HG02885 (cell line): ENCODE results near the gene CKMT1A.
"Not testable (repeated sequence)": the region's sequence is repeated elsewhere in the genome, so short reads cannot be mapped to it uniquely, and the experiment has no call there.

ENCODE experiments used
- ATAC-seq: cut with Tn5 transposase; IDR thresholded peaks from one replicate; pipeline ENCODE4 v1.9.1; 2021; ENCODE audit warnings: mild to moderate bottlenecking; ENCODE audit not compliant: unreplicated experiment, poor library complexity

CKMT1A gene

DNA sequence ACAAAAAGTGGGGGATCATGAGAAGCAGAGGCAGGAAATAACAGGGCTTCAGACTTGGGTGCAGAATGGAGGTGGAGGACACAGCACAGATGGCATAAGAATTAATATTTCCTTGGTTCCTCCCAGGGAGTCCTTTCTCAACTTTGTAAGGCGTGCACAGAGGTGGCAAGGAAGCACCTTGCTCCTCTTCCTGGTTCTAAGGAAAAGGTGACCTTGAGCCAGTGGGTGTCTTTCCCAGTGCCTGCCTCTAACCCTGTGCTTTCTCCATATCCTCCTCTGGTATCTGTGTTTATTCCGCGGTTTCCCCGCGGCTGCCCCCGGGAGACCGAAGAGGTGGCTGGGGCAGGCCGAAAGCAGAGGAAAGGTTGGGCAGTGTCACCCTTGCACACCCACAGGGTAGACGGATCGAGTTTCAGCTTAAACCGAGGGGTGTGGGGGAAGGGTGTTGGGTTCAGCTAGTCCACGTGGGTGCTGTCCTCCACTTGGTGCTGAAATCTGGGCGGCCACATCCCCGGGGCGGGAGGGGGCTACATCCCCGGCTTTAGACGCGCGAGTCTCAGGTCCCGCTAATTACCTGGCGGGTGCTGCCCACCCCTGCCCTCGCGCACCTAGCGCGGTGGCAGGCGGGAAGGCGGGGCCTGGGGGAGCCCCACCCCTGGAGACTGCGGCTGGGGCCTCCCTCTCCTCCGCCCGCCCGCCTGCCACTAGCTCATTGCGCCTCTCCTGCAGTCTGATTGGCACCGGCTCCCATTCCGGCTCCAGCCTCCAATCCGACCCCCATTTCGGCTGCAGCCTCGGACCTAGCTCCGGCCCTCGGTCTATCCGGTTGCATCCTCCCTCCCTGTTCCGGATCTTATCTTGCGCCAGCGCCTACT is at the start of gene CKMT1A:
Gene CKMT1A, plus strand, starts transcription at position 712 of the 875 bp plus-strand sequence. CDS start 192 bp downstream, outside the sequence.
- ATAC-seq: not testable (repeated sequence)

DNA sequence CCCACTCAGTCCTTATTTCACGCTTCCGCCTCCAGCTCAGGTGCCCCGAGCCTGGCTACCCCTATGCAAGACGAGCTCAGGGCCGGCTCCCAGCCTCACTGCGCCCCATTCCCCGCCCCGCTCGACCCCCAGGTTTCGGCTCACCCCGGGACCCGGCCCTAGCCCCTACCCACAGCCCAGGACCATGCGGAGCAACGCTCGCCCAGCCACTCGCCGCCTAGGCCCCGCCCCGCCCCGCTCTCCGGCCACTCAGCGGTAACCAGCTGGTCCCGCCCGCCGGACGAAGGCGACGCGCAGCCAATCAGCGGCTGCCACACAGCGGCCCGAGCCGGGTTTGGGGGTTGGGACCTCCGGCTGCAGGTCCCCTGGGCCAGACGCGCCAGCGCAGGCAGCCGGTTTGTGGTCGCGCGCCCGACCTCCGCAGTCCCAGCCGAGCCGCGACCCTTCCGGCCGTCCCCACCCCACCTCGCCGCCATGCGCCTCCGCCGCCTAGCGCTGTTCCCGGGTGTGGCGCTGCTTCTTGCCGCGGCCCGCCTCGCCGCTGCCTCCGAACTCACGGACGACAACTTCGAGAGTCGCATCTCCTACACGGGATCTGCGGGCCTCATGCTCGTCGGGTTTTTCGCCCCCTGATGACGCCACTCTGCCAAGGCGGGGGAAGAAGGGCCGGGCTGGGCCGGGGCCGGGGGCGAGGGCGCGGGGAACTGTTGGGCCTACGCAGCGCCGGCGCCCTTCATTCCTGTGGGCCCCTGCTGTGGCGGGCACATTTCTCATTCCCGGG is 44.8 kb upstream of the CKMT1A start, which contains the start of gene CATSPER2:
Gene CATSPER2, minus strand, starts transcription at position 196 of the 781 bp plus-strand sequence. CDS start 783 bp downstream, outside the sequence.
- no peak for ATAC-seq

DNA sequence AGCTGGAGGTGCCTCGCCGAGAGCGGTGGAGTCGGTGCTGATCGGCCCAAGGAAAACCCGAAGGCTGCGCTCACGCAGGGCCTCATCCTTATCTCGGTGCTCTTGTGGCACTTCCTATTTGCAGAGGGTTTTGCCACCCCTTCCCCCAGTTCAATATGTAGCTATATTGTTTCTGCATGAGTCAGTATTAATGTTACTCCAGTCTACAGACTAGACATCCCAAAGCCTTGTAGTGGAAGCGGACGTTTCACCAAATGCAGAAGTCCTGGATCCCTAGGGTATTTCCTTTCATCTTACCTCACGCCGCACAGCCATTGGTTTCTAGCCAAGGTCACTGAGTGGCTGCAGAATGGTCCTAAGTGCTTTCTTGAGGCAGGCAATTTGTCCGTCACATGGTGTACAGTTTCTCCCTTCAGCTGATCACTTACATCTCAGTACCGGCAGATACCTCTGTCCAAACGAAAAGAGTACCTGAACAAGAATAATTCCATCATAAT is 44.2 kb upstream of the CKMT1A start:
- not testable (repeated sequence) for ATAC-seq

DNA sequence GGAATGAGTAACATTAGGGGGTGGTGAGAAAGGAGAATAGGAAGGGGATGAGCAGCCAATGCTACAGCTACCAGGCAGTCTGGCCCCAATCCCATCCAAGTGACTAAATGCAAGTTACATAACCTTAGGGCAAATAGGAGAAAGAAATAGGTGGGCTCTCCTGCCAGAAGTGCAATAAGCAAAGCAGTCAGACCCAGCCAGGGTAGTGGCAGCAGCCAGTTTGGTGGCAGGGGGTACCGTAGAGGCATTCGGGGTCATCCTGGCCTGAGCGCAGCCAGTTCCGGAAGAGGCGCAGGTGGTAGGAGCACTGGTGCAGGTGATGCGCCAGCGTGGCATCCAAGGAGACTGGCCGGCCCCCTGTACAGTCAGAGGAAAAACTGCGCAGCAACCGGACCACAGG is 33.9 kb upstream of the CKMT1A start:
- not testable (repeated sequence) for ATAC-seq

DNA sequence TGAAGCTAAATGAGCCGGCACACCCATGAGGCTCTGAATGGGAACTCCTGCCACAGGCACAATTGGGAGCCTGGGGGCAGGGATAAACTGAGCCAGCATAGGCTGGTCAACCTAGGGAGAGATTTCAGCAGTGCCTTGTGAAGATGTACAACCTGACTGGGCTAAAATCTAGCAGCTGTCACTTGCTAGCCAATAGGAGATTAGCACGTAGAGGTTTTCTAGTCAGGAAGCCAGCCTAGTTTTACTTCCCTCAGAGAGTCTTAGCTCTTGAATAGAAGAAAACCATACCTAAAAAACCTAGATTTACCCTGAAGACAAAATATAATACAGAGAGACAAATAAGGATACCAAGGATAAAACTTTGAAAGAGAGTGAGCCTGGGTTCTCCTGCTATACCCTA is 31.4 kb upstream of the CKMT1A start:
- not testable (repeated sequence) for ATAC-seq

DNA sequence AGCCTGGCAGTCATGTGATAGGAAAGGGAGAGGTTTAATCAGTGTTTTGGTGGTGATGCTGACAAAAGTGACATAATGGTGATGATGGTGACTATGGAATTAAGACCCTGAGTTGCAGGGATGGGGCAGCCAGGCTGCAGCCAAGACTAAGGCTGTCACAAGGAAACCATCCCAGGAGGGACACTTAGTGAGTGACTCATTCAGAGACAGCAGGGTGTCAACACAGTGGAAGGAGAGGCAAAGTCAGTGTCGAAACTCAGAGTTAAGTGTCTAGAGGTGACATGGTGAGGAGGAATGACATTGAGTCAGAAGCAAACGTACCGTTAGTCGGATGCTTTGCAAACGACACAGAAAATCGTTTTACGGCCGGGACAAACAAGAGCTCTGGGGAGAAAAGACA is 30.3 kb upstream of the CKMT1A start:
- not testable (repeated sequence) for ATAC-seq

DNA sequence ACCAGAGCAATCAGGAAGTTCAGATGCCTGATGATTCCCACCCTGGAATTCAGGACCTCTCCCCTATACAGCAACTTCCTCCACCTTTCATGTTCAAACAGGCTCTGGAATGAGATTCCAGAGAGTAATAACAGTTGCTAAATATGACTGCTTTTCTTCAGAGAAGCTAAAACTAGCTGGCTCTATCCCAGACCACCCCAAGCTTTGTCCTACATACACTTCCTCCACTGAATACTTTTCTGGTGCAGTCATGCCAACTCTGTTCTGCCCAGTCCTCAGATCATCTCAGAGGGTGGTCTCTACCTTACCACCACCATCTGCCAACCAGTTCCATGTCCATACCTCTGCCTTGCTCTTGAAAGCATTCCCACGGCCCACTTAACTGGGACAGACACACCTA is 27.5 kb upstream of the CKMT1A start:
- not testable (repeated sequence) for ATAC-seq

DNA sequence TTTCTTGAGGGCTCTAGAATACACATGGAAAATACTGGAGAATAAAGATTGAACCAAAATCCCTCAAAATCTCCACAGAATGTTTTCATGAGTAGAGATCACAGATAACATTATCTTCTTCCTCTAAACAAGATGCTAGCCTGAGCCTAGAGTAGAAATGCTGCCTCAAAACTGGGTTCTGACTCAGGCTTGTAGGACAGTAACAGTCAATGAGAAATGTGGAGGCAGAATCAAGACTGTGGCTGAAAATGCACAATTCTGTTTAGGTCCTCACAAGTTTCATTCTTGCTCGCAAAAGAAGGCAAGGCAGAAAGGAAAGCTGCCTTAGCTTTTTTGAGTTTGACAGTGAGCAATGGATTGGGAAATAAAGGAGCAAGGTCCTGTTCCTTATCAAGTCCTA is 19.5 kb upstream of the CKMT1A start:
- not testable (repeated sequence) for ATAC-seq

DNA sequence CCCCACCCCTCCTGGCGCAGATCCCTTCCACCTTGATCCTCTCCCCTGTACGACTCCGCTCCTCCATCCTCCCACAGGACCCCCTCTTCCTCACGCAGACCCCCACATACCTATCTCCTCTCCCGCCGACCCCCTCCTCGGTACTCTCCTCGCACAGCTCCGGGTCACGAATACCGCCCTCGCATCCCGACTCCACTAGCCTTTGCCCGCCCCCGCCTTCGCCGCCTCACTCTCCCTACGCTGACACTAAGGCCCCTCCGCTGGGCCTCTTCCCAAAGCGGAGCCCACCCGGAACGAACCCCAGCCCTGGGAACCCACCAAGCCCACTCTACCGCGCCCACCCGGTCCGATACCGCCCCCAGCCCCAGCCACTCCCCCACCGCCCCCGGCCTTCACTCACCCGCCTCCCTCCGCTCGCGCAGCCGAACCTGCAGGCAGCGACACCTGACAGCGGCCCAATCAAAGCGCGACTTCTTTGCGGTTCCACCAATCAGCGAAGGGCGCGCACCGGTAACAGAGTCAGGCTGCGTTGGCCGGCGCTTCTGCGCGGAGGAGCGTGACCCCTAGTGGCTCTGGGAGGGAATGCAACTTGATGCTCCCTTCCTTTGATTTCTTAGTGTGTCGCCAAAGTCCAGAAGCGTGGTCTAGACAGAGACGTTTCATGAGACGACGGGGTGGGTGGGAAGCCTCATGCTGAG is 3.9 kb upstream of the CKMT1A start:
- peak; percentile 99 for ATAC-seq

DNA sequence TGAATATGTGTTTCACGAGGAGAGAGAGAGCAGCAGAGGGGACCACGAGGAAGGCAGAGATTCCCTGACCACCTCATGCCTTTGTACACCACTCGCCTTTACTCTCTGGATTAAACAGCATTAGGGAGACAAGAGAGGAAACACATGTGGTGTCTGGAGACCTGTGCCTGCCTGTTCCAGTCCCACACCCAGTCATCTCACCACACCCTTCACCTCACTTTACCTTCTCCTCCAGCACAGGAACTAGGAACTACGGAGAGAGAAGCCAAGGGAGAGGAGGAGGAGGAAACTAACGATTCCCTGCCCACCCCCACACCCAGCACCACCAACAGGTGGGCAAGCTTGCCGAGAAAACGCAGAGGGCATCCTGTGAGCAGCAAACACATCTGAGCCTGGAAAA is 980 bp upstream of the CKMT1A start:
- ATAC-seq: not testable (repeated sequence)

DNA sequence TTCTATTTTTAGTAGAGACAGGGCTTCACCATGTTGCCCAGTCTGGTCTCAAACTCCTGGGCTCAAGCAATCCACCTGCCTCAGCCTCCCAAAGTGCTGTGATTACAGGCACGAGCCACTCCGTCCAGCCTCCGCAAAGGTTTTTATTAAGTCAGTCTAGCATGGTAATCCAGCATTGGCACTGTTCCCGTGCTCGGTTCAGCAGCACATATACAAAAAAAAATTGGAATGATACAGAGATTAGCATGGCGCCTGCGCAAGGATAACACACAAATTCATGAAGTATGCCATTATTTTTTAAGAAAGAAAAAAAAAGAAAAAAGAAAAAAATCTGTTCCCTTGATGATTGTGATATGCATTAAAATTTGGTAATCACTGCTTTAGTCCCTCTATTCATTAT is 8.5 kb downstream of the CKMT1A start:
- ATAC-seq: no peak

DNA sequence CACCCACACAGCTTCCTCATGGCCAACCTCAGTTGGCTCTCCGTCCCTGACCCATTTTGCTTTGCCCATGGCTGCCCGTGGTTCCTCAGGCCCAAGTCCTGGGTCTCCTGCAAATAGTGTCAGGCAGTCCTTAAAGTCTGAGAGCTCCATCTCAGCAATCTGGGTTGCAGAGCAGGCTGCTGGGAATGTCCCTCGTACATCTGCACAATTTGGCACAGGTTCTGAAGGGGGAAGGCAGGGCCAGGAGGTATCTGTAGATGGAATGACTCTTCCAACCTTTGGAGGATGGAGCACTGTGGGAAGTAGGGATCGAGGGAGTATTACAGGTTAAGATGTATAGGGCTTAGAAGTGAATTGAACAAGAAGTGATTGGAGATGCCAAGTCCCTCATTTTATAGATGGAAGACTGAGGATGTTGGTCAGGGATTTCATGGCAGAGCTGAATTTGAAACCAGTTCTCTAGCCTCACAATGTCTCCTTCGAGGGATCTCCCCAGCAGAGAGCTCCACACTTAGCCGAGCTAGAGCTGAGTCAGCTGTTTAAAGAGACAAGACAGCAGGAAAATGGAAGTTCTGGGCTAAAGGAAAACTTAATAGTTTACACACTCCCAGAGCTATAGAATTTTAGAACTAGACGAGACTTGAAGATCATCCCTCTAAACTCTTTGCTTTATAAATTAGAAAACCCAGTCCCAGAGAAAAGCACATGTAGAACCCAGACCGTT is 9.2 kb downstream of the CKMT1A start:
- no peak for ATAC-seq

DNA sequence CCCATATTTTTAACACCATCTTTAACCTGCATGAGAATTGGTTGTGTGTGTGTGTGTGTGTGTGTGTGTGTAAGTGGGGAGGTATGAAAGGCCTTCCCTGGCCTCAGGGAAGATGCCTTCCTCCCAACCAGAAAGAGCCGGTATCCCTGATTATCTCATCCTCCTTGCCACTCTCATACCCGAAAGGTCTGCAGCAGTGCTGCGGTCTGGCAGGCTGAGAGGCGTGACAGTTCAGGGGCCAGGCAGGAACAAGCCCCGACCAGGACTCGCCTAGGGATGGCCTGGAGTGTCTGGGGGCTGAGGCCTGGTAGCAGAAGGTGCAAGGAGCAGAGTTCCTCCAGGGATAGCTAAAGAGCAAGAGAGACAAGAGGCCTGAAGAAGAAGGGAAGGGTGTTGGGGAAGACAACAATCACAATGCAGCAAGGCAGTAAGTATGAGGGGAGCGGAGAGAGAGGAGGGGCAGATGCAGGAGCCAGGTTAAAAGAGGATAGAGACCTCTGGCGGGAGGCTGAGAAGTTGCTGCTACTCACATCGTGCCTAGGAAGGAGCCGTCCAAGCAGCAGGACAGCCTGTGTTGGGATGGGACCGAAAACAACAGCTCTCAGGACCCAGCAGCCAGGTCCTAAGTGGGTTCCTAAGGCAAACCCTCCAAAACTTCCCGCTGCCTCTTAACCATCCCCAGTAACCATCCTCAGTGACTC is 16.9 kb downstream of the CKMT1A start:
- ATAC-seq: not testable (repeated sequence)

DNA sequence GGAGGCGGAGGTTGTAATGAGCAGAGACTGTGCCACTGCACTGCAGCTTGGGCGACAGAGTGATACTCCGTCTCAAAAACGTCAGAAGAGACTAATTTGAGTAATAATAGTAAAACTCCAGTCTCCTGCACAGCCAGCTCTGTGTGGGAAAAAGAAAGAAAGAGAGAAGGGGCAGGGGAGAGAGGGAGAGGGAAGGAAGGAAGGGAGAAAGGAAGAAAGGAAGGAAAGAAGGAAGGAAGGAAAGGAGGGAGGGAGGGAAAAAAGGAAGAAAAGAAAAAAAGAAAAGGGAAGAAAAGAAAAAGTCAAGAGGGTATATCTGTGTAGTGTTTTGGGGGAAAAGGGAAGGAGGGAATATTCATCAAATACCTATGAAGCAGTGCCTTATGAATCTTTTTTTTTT is 29.5 kb downstream of the CKMT1A start:
- ATAC-seq: no peak

DNA sequence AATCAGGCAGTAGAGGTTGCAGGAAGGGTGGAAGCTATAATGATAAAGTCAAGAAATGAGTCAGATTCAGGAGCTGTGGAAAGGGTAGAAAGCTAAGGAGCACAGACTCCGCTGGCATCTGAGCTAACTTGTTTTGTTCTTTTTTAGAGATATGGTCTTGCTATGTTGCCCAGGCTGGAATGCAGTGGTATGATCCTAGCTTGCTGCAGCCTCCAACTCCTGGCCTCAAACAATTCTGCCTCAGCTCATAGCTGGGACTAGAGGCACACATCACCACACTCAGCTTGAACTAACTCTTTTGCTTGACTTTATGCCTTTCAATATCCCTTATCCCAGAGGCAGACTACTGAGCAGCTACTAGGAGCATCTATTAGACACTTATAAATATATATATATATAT is 32.6 kb downstream of the CKMT1A start:
- not testable (repeated sequence) for ATAC-seq

DNA sequence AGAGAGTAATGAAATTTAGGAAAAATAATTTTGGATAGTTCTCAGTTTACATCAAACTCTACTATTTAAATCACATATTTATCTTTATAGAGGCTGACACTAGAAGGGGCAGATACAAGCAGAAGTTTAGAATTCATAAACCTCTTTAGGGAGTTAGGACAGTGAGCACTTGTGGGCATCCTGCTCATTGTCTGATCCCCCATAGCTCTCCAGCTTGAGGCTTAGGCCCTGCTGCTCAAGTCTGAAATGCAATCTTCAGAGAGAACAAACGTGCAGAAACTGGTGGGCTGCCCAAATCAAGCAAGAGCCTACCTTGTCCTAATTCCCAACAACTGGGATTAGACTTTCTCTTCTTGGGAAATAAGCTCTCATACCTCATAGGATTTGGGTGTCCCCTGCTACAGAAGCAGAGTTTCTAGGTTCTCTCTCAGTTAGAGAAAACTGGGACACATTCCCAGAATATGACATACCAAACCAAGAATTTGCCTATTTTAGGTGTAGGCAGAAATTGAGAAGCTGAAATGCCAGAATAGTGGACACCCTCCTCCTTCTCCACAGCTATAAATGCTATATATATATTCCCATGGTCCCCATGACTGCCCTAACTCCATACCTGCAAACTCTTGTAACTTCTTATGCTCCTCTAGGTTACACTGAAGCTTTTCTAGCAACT is 34.5 kb downstream of the CKMT1A start:
- ATAC-seq: not testable (repeated sequence)

DNA sequence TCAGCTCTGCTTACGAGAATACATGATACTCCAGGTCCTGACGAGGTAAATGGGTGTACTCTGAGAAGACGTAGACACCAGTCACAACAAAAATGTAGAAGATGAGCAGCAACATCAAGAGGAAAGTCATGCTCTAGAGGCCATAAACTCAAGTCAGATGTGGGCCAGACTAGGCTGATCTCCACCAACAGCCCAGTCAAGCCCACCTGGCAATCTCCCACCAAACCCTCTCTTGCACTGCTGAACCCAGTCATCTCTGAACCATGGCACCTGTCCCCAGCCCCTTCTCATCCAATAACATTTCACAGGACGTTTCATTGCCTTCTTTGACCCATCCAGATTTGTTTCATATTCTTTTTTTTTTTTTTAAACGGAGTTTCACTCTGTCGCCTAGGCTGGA is 41.8 kb downstream of the CKMT1A start:
- ATAC-seq: peak; percentile 48

DNA sequence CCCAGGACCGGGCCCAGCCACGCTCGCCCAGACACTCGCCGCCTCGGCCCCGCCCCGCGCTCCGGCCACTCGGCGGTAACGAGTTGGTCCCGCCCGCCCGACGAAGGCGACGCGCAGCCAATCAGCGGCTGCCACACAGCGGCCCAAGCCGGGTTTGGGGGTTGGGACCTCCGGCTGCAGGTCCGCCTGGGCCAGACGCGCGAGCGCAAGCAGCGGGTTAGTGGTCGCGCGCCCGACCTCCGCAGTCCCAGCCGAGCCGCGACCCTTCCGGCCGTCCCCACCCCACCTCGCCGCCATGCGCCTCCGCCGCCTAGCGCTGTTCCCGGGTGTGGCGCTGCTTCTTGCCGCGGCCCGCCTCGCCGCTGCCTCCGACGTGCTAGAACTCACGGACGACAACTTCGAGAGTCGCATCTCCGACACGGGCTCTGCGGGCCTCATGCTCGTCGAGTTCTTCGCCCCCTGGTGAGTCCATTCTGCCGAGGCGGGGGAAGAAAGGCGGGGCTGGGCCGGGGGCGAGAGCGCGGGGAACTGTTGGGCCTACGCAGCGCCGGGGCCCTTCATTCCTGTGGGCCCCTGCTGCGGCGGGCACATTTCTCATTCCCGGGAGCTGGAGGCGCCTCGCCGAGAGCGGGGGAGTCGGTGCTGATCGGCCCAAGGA is 52.7 kb downstream of the CKMT1A start, which contains the start of gene PDIA3:
Gene PDIA3, plus strand, starts transcription at position 194 of the 658 bp plus-strand sequence. Its CDS starts 102 bp downstream, at position 296.
- ATAC-seq: peak; percentile 81
